HG02938 (cell line): ENCODE results near the gene PGM2.
A peak's percentile ranks its signal among the peaks of the same experiment; 100 is the strongest.
"Not testable (repeated sequence)": the region's sequence is repeated elsewhere in the genome, so short reads cannot be mapped to it uniquely, and the experiment has no call there.

ENCODE experiments used
- ATAC-seq: cut with Tn5 transposase; IDR thresholded peaks from one replicate; pipeline ENCODE4 v1.9.1; 2021; ENCODE audit warnings: mild to moderate bottlenecking, moderate library complexity; ENCODE audit not compliant: unreplicated experiment

Gene PGM2

GRCh38 chr4:37816719-37817118 is 9.8 kb upstream of the PGM2 start:
- no peak for ATAC-seq

- no peak for ATAC-seq
Observed at GRCh38 chr4:37818752-37819151, 7.7 kb upstream of the PGM2 start.

GRCh38 chr4:37820458-37820857 is 6.0 kb upstream of the PGM2 start:
- ATAC-seq: not testable (repeated sequence)

GRCh38 chr4:37821953-37822605 is 4.4 kb upstream of the PGM2 start:
- no peak for ATAC-seq

- ATAC-seq: not testable (repeated sequence)
Observed at GRCh38 chr4:37825501-37825900, 985 bp upstream of the PGM2 start.

GRCh38 chr4:37825968-37826294 is 555 bp upstream of the PGM2 start:
- ATAC-seq: peak; percentile 12

- ATAC-seq: peak; percentile 44
Observed at GRCh38 chr4:37827030-37827685, 672 bp downstream of the PGM2 start.

GRCh38 chr4:37827802-37828321 is 1.4 kb downstream of the PGM2 start:
- no peak for ATAC-seq

GRCh38 chr4:37828843-37829242 is 2.4 kb downstream of the PGM2 start:
- ATAC-seq: no peak

- no peak for ATAC-seq
Observed at GRCh38 chr4:37830640-37831039, 4.2 kb downstream of the PGM2 start.

- no peak for ATAC-seq
Observed at GRCh38 chr4:37835031-37835430, 8.5 kb downstream of the PGM2 start.

- ATAC-seq: no peak
Observed at GRCh38 chr4:37835806-37836205, 9.3 kb downstream of the PGM2 start.

- no peak for ATAC-seq
Observed at GRCh38 chr4:37836274-37836673, 9.8 kb downstream of the PGM2 start.

- no peak for ATAC-seq
Observed at GRCh38 chr4:37836838-37837440, 10.5 kb downstream of the PGM2 start.

- no peak for ATAC-seq
Observed at GRCh38 chr4:37837446-37837845, 11.0 kb downstream of the PGM2 start.

GRCh38 chr4:37839426-37839825 is 12.9 kb downstream of the PGM2 start:
- ATAC-seq: no peak

GRCh38 chr4:37844204-37844603 is 17.7 kb downstream of the PGM2 start:
- no peak for ATAC-seq

GRCh38 chr4:37845201-37845600 is 18.7 kb downstream of the PGM2 start:
- ATAC-seq: no peak

- ATAC-seq: no peak
Observed at GRCh38 chr4:37847311-37847884, 20.9 kb downstream of the PGM2 start.

GRCh38 chr4:37852376-37852775 is 25.9 kb downstream of the PGM2 start:
- ATAC-seq: no peak

GRCh38 chr4:37858112-37858511 is 31.6 kb downstream of the PGM2 start:
- no peak for ATAC-seq

- ATAC-seq: no peak
Observed at GRCh38 chr4:37858872-37859271, 32.4 kb downstream of the PGM2 start.
